GM23338 (cell line): Measurements from ENCODE around the gene GPR42. TPM values are rescaled to one million over a fixed set of nuclear protein-coding genes. Genes with fewer than 3 reads are reported as not detected.

Source experiments
- ATAC-seq: fragments of 200-7000 bp; cut with Tn5 transposase; 3 replicates; pipeline ENCODE4 v1.9.1; 2020
- DNase-seq: peaks from one replicate; pipeline ENCODE4 v3.0.0-alpha.2; 2015; ENCODE audit warnings: low spot score
- H2AFZ ChIP-seq: fragments of 200-600 bp; sonication (generic); 2 replicates; pipeline ENCODE4 v1.8.0; 2016; ENCODE audit warnings: antibody characterized with exemption, mild to moderate bottlenecking, moderate library complexity
- H3F3A ChIP-seq: fragments of 200-600 bp; sonication (generic); replicated peaks from 2 replicates; pipeline ENCODE4 v1.8.0; 2017; ENCODE audit warnings: antibody characterized with exemption, mixed run types, low read depth
- H3K27ac ChIP-seq: fragments of 200-600 bp; sonication (generic); 2 replicates; pipeline ENCODE4 v1.6.1; 2016; ENCODE audit warnings: low read depth
- H3K27me3 ChIP-seq: fragments of 200-600 bp; sonication (generic); 2 replicates; pipeline ENCODE4 v1.8.0; 2016; ENCODE audit warnings: mild to moderate bottlenecking, mixed run types, moderate library complexity; ENCODE audit not compliant: insufficient read depth
- H3K36me3 ChIP-seq: fragments of 200-600 bp; sonication (generic); 2 replicates; pipeline ENCODE4 v1.8.0; 2016; ENCODE audit warnings: mild to moderate bottlenecking; ENCODE audit not compliant: insufficient read depth
- H3K4me1 ChIP-seq: fragments of 200-600 bp; sonication (generic); 2 replicates; pipeline ENCODE4 v1.8.0; 2016; ENCODE audit warnings: mild to moderate bottlenecking, moderate library complexity; ENCODE audit not compliant: insufficient read depth
- H3K4me2 ChIP-seq: fragments of 200-600 bp; sonication (generic); 2 replicates; pipeline ENCODE4 v1.7.1; 2017; ENCODE audit warnings: mixed run types
- H3K4me3 ChIP-seq: fragments of 200-600 bp; sonication (generic); 2 replicates; pipeline ENCODE4 v1.6.1; 2016; ENCODE audit warnings: mixed run types
- H3K79me2 ChIP-seq: fragments of 200-600 bp; sonication (generic); replicated peaks from 2 replicates; pipeline ENCODE4 v1.8.0; 2017; ENCODE audit warnings: mild to moderate bottlenecking; ENCODE audit not compliant: insufficient read depth
- H3K9me2 ChIP-seq: fragments of 200-600 bp; sonication (generic); 2 replicates; pipeline ENCODE4 v1.8.0; 2017; ENCODE audit not compliant: insufficient read depth
- H4K20me1 ChIP-seq: fragments of 200-600 bp; sonication (generic); replicated peaks from 2 replicates; pipeline ENCODE4 v1.8.0; 2017; ENCODE audit warnings: mild to moderate bottlenecking; ENCODE audit not compliant: insufficient read depth
- H3K27ac Mint-ChIP-seq: 2 replicates; pipeline ENCODE4 v1.8.0; 2020; ENCODE audit warnings: inconsistent platforms, mild to moderate bottlenecking, moderate library complexity, mixed read lengths
- H3K27me3 Mint-ChIP-seq: 3 replicates; pipeline ENCODE4 v1.8.0; 2022; ENCODE audit warnings: low read depth, mild to moderate bottlenecking, moderate library complexity, mixed read lengths, inconsistent platforms; ENCODE audit not compliant: insufficient read depth, poor library complexity
- H3K36me3 Mint-ChIP-seq: 3 replicates; pipeline ENCODE4 v1.8.0; 2021; ENCODE audit warnings: low read depth, mild to moderate bottlenecking, inconsistent platforms, moderate library complexity, mixed read lengths
- H3K4me1 Mint-ChIP-seq: 3 replicates; pipeline ENCODE4 v1.8.0; 2020; ENCODE audit warnings: mild to moderate bottlenecking, inconsistent platforms, mixed read lengths
- H3K4me3 Mint-ChIP-seq: 3 replicates; pipeline ENCODE4 v1.8.0; 2021; ENCODE audit warnings: moderate library complexity, mild to moderate bottlenecking, inconsistent platforms, mixed read lengths
- H3K9me3 Mint-ChIP-seq: 3 replicates; pipeline ENCODE4 v1.8.0; 2020; ENCODE audit warnings: moderate library complexity, mild to moderate bottlenecking, inconsistent platforms, mixed read lengths
- CREB1 ChIP-seq: fragments of 250-450 bp; sonication (Bioruptor Pico); IDR thresholded peaks from 2 replicates; pipeline ENCODE4 v1.5.0; 2020; ENCODE audit warnings: low read depth, mild to moderate bottlenecking, moderate library complexity
- CTCF ChIP-seq, 2 experiments: fragments of 200-600 bp in 1 of 2; sonication (generic) in 1 of 2; conservative IDR thresholded peaks; 2 replicates each; pipeline versions ENCODE4 v1.5.1 to v1.6.1; 2016 to 2017; ENCODE audit warnings: antibody characterized with exemption in 2 of 2, low read depth in 2 of 2, mild to moderate bottlenecking in 2 of 2, moderate library complexity in 1 of 2
- ETS1 ChIP-seq: IDR thresholded peaks from 2 replicates; pipeline ENCODE4 v1.6.1; 2016; ENCODE audit warnings: antibody characterized with exemption
- EZH2 ChIP-seq: fragments of 200-600 bp; sonication (generic); IDR thresholded peaks from one replicate; pipeline ENCODE4 v1.8.0; 2017; ENCODE audit warnings: antibody characterized with exemption, mild to moderate bottlenecking, low read depth; ENCODE audit not compliant: unreplicated experiment
- EZH2phosphoT487 ChIP-seq: fragments of 200-600 bp; sonication (generic); IDR thresholded peaks from one replicate; pipeline ENCODE4 v1.8.1; 2018; ENCODE audit warnings: antibody characterized with exemption; ENCODE audit not compliant: unreplicated experiment
- JUNB ChIP-seq: IDR thresholded peaks from one replicate; pipeline ENCODE4 v1.6.1; 2016; ENCODE audit warnings: antibody characterized with exemption; ENCODE audit not compliant: unreplicated experiment
- NANOG ChIP-seq: IDR thresholded peaks from 2 replicates; pipeline ENCODE4 v1.6.1; 2016; ENCODE audit warnings: antibody characterized with exemption, borderline replicate concordance
- POLR2AphosphoS5 ChIP-seq: IDR thresholded peaks from 2 replicates; pipeline ENCODE4 v1.6.1; 2016; ENCODE audit warnings: antibody characterized with exemption, low read depth
- ZNF114 ChIP-seq: fragments of 250-450 bp; sonication (Bioruptor Pico); IDR thresholded peaks from 2 replicates; pipeline ENCODE4 v1.5.0; 2020; ENCODE audit warnings: mild to moderate bottlenecking, moderate library complexity
- ZNF331 ChIP-seq: fragments of 250-450 bp; sonication (Bioruptor Pico); IDR thresholded peaks from 2 replicates; pipeline ENCODE4 v1.5.0; 2020; ENCODE audit warnings: low read depth, mild to moderate bottlenecking, moderate library complexity
- ZNF462 ChIP-seq: fragments of 250-450 bp; sonication (Bioruptor Pico); IDR thresholded peaks from 2 replicates; pipeline ENCODE4 v1.5.0; 2020; ENCODE audit warnings: mild to moderate bottlenecking, moderate library complexity
- polyA plus RNA-seq: library from polyadenylated mRNA; unstranded; fragments of >200 nt; fragmentation: Nextera tagmentation; extraction: Ambion mirVana; gene quantifications from 2 replicates; pipeline ENCODE4 v1.2.1, GENCODE V29; 2016
- total RNA-seq: library from RNA; depleted of rRNA; stranded (reverse); fragments of >200 nt; shearing (Covaris generic); gene quantifications from 2 replicates; pipeline ENCODE4 v1.2.3, GENCODE V29; 2014

GPR42 gene
- total and polyA plus RNA-seq, 2 experiments from 2014 or later, result not detected

- Histone ChIP-seq H2AFZ (no peak overlapping the region), H3K79me2 (no peaks in the 10 kb centered on the region), H3K36me3 (peaks cover 8% of the 10 kb centered on the region; the same call in 1 of the 2 replicates), H3K4me3 (no peak overlapping the region), H3K4me1 (no peaks in the 10 kb centered on the region), H3F3A (no peaks in the 10 kb centered on the region), H3K9me2 (no peaks in the 10 kb centered on the region), H3K27ac (no peak overlapping the region), H3K27me3 (no peaks in the 10 kb centered on the region), H3K4me2 (no peak overlapping the region), H4K20me1 (no peaks in the 10 kb centered on the region)
- H3K4me1 Mint-ChIP-seq, result no peaks in the 10 kb centered on the region
- DNase-seq, result no peak
- H3K27ac Mint-ChIP-seq, result no peak overlapping the region
- no peak for ATAC-seq
- peaks cover 11% of the 10 kb centered on the region; the same call in 2 of the 3 replicates for H3K36me3 Mint-ChIP-seq
- H3K9me3 Mint-ChIP-seq, result peaks cover 48% of the 10 kb centered on the region
- no peak overlapping the region for H3K4me3 Mint-ChIP-seq
- no peaks in the 10 kb centered on the region for H3K27me3 Mint-ChIP-seq
- TF ChIP-seq POLR2AphosphoS5 (no peak), EZH2 (no peak), ZNF114 (CRISPR knock-in tag) (no peak), ZNF331 (CRISPR knock-in tag) (no peak), ZNF462 (CRISPR knock-in tag) (no peak), NANOG (no peak), JUNB (no peak), CREB1 (CRISPR knock-in tag) (no peak), EZH2phosphoT487 (no peak), CTCF (conservative IDR thresholded peaks at IDR 0.05; ENCODE audit: low read depth in 2 of 2) (no peak), ETS1 (no peak)
These were observed 18.5 kb downstream of the GPR42 start for GRCh38 chr19:35389192-35389861.
